Loucy (cell line): ENCODE measurements around the gene PLAC1.

Experiments
- H2AFZ ChIP-seq: fragments of 200-600 bp; sonication (generic); 2 replicates; pipeline ENCODE4 v1.6.0; 2016; ENCODE audit warnings: antibody characterized with exemption, mild to moderate bottlenecking, low read length, moderate library complexity
- H3F3A ChIP-seq: fragments of 200-600 bp; 2 replicates; pipeline ENCODE4 v1.6.0; 2016; ENCODE audit warnings: antibody characterized with exemption, low read depth, mild to moderate bottlenecking
- H3K27me3 ChIP-seq: fragments of 200-600 bp; sonication (generic); 2 replicates; pipeline ENCODE4 v1.6.1; 2014; ENCODE audit warnings: low read length, mild to moderate bottlenecking; ENCODE audit not compliant: insufficient read depth, poor library complexity, severe bottlenecking
- H3K36me3 ChIP-seq: fragments of 200-600 bp; sonication (generic); 2 replicates; pipeline ENCODE4 v1.6.1; 2016; ENCODE audit warnings: low read length; ENCODE audit not compliant: insufficient read depth
- H3K4me1 ChIP-seq: fragments of 200-600 bp; sonication (generic); 2 replicates; pipeline ENCODE4 v1.5.1; 2014; ENCODE audit warnings: low read length, mild to moderate bottlenecking; ENCODE audit not compliant: insufficient read depth, poor library complexity, severe bottlenecking
- H3K4me2 ChIP-seq: fragments of 200-600 bp; sonication (generic); 2 replicates; pipeline ENCODE4 v1.6.0; 2014; ENCODE audit warnings: antibody characterized with exemption, low read length, low read depth, mild to moderate bottlenecking; ENCODE audit not compliant: poor library complexity, severe bottlenecking
- H3K4me3 ChIP-seq: fragments of 200-600 bp; sonication (generic); 2 replicates; pipeline ENCODE4 v1.5.1; 2014; ENCODE audit warnings: low read length, mild to moderate bottlenecking, mixed read lengths; ENCODE audit not compliant: poor library complexity, severe bottlenecking
- H3K79me2 ChIP-seq: fragments of 200-600 bp; sonication (generic); 2 replicates; pipeline ENCODE4 v1.6.1; 2014; ENCODE audit warnings: low read length; ENCODE audit not compliant: insufficient read depth
- H3K9ac ChIP-seq: fragments of 200-600 bp; sonication (generic); 2 replicates; pipeline ENCODE4 v1.6.0; 2014; ENCODE audit warnings: mild to moderate bottlenecking, low read depth, low read length, moderate library complexity; ENCODE audit not compliant: poor library complexity, severe bottlenecking
- H3K9me2 ChIP-seq: fragments of 200-600 bp; sonication (generic); replicated peaks from 2 replicates; pipeline ENCODE4 v1.6.1; 2016; ENCODE audit warnings: low read depth, low read length, mixed read lengths
- H3K9me3 ChIP-seq: fragments of 200-600 bp; sonication (generic); 2 replicates; pipeline ENCODE4 v1.6.1; 2014; ENCODE audit warnings: mild to moderate bottlenecking, antibody characterized with exemption, low read length, low read depth; ENCODE audit not compliant: insufficient read depth
- H4K20me1 ChIP-seq: fragments of 200-600 bp; sonication (generic); 2 replicates; pipeline ENCODE4 v1.6.0; 2014; ENCODE audit warnings: antibody characterized with exemption, low read length, mild to moderate bottlenecking; ENCODE audit not compliant: insufficient read depth, poor library complexity, severe bottlenecking
- EZH2phosphoT487 ChIP-seq: fragments of 200-600 bp; IDR thresholded peaks from 2 replicates; pipeline ENCODE4 v1.6.1; 2018; ENCODE audit warnings: antibody characterized with exemption, mild to moderate bottlenecking, moderate library complexity, borderline replicate concordance
- TF ChIP-seq, protein P1 (sequence below): fragments of 200-600 bp; sonication (generic); conservative IDR thresholded peaks from 2 replicates; pipeline ENCODE4 v1.5.1; 2014; ENCODE audit warnings: mild to moderate bottlenecking, antibody characterized with exemption, low read length

The PLAC1 gene

DNA sequence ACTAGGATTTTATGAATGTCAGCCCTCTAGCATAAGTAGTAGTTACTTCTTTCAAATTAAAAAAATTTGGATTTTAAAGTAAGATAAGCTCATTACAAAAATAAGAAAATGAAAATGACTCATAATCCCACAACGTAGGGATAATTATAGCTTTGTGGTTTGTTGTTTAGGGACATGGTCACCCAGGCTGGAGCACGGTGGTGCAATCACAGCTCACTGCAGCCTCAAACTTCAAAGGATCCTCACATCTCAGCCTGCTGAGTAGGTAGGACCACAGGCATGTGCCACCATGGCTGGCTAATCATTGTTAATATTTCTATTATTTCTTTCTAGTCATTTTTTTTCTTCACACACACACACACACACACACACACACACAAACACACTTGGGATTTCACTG lies 57.6 kb downstream of the PLAC1 start:
- no peak overlapping the region for H3K9ac ChIP-seq
- H3K9me2 ChIP-seq = no peaks in the 10 kb centered on the region
- no peaks in the 10 kb centered on the region for H3F3A ChIP-seq
- no peaks in the 10 kb centered on the region for H3K79me2 ChIP-seq
- H3K9me3 ChIP-seq = no peaks in the 10 kb centered on the region
- H3K4me3 ChIP-seq = no peak overlapping the region
- TF ChIP-seq, protein P1, sequence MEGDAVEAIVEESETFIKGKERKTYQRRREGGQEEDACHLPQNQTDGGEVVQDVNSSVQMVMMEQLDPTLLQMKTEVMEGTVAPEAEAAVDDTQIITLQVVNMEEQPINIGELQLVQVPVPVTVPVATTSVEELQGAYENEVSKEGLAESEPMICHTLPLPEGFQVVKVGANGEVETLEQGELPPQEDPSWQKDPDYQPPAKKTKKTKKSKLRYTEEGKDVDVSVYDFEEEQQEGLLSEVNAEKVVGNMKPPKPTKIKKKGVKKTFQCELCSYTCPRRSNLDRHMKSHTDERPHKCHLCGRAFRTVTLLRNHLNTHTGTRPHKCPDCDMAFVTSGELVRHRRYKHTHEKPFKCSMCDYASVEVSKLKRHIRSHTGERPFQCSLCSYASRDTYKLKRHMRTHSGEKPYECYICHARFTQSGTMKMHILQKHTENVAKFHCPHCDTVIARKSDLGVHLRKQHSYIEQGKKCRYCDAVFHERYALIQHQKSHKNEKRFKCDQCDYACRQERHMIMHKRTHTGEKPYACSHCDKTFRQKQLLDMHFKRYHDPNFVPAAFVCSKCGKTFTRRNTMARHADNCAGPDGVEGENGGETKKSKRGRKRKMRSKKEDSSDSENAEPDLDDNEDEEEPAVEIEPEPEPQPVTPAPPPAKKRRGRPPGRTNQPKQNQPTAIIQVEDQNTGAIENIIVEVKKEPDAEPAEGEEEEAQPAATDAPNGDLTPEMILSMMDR = no peak
- TF ChIP-seq EZH2phosphoT487 = no peak
- H4K20me1 ChIP-seq = no peaks in the 10 kb centered on the region
- H3K4me2 ChIP-seq = no peak overlapping the region
- no peaks in the 10 kb centered on the region for H3K36me3 ChIP-seq
- no peak overlapping the region for H2AFZ ChIP-seq
- H3K27me3 ChIP-seq = no peaks in the 10 kb centered on the region
- H3K4me1 ChIP-seq = no peaks in the 10 kb centered on the region

DNA sequence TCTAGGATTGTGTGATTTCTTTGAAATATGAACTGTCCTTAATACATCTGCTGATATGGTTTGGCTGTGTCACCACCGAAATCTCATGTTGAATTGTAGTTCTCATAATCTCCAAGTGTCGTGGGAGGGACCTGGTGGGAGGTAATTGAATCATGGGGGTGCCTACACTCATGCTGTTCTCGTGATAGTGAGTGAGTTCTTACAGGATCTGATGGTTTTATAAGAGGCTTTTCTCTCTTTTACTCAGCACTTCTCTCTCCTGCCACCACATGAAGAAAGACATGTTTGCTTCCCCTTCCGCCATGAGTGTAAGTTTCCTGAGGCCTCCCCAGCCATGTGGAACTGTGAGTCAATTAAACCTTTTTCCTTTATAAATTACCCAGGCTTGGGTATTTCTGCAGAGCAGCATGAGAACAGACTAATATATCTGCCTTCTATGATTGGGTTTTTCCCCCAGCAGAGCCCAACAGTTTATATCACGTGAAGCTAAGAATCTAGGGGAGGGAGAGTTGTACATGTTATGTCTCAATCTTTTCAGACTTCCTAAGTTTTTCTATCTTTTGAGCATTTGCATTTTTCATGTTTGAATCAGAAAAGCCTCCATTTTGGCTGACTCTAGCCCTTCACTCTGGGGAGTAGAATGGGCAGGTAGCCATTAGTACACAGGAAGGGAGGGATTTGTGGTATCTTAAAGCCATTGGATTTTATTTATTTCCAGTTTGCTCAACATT lies 58.9 kb downstream of the PLAC1 start:
- H3F3A ChIP-seq = no peaks in the 10 kb centered on the region

DNA sequence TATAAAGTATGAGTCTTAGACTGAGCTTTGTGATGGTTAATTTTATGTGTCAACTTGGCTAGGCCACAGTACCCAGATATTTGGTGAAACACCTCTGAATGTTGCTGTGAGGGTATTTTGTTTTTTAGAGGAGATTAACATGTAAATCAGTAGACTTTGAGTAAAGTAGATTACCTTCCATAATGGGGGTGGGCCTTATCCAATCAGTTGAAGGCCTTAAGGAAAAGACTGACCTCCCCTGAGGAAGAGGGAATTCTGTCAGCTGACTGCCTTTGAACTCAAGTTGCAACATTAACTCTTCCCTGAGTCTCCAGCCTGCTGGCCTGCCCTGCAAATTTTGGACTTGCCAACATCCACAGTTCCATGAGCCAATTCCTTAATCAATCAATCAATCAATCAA lies 66.0 kb downstream of the PLAC1 start:
- Histone ChIP-seq H3K4me3 (no peak overlapping the region), H3K79me2 (no peaks in the 10 kb centered on the region), H3K36me3 (no peaks in the 10 kb centered on the region), H3K9me2 (no peaks in the 10 kb centered on the region), H3K27me3 (no peaks in the 10 kb centered on the region), H3K4me1 (no peaks in the 10 kb centered on the region), H4K20me1 (no peaks in the 10 kb centered on the region), H3K4me2 (no peak overlapping the region), H3K9ac (no peak overlapping the region), H3F3A (no peaks in the 10 kb centered on the region), H3K9me3 (no peaks in the 10 kb centered on the region), H2AFZ (no peak overlapping the region)
- TF ChIP-seq, protein P1 = no peak
- no peak for TF ChIP-seq EZH2phosphoT487

More for the DNA sequence above, 58.9 kb downstream of the PLAC1 start:
- Histone ChIP-seq H3K4me1 (no peaks in the 10 kb centered on the region), H3K9me2 (no peaks in the 10 kb centered on the region), H3K9me3 (no peaks in the 10 kb centered on the region), H2AFZ (no peak overlapping the region), H3K36me3 (no peaks in the 10 kb centered on the region), H3K9ac (no peak overlapping the region), H3K79me2 (no peaks in the 10 kb centered on the region), H3K4me3 (no peak overlapping the region), H3K27me3 (no peaks in the 10 kb centered on the region), H3K4me2 (no peak overlapping the region), H4K20me1 (no peaks in the 10 kb centered on the region)
- TF ChIP-seq, protein P1 = no peak
- no peak for TF ChIP-seq EZH2phosphoT487
